A549 (cell line): Measurements from ENCODE around the gene POMC. TPM values are rescaled to one million over a fixed set of nuclear protein-coding genes. Genes with fewer than 3 reads are reported as not detected.

Experiments used
- ATAC-seq, 2 experiments: fragments of 200-7000 bp in 1 of 2; fragments of >200 bp in 1 of 2; cut with Nextera tagmentation in 1 of 2; cut with Tn5 transposase in 1 of 2; 3 replicates each; pipeline versions ENCODE4 v1.8.0 to v1.9.1; 2018 to 2020; ENCODE audit warnings: mild to moderate bottlenecking in 1 of 2, moderate library complexity in 1 of 2
- CTCF ChIA-PET: fragments of 300-600 bp; sonication (Branson Sonifier 250); formaldehyde crosslinking; extraction: SDS; loops from one replicate; lab custom pipeline; 2021; ENCODE audit warnings: antibody characterized with exemption, inconsistent platforms; lab: Yijun Ruan, JAX
- POLR2A ChIA-PET: fragments of 350-600 bp; formaldehyde crosslinking; extraction: SDS; loops from one replicate; lab custom pipeline; 2021; ENCODE audit warnings: antibody characterized with exemption, inconsistent platforms; lab: Yijun Ruan, JAX
- DNase-seq, 2 experiments: peaks; one replicate each; pipeline versions ENCODE4 v3.0.0 to v3.0.0-alpha.2; 2011 to 2016; ENCODE audit warnings: low read depth in 1 of 2, low spot score in 1 of 2
- FAIRE-seq: peaks from 2 replicates; lab custom pipeline; 2011; peaks lifted over from hg19 to GRCh38; lab: Jason Lieb, UNC
- H3K27ac ChIP-seq, 2 experiments: fragments of >200 bp; sonication (Bioruptor Twin); formaldehyde crosslinking; 3 replicates each; pipeline ENCODE4 v1.5.1; 2016 to 2017
- H3K4me1 ChIP-seq: fragments of >200 bp; sonication (Bioruptor Twin); formaldehyde crosslinking; 3 replicates; pipeline ENCODE4 v1.6.1; 2016
- H3K4me2 ChIP-seq: fragments of >200 bp; sonication (Bioruptor Twin); formaldehyde crosslinking; 3 replicates; pipeline ENCODE4 v1.6.1; 2016
- H3K4me3 ChIP-seq: fragments of >200 bp; sonication (Bioruptor Twin); formaldehyde crosslinking; 3 replicates; pipeline ENCODE4 v1.5.1; 2016
- H3K9me3 ChIP-seq: fragments of >200 bp; sonication (Bioruptor Twin); formaldehyde crosslinking; 3 replicates; pipeline ENCODE4 v1.6.1; 2016
- CBX8 ChIP-seq: fragments of 200-600 bp; sonication (generic); IDR thresholded peaks from 2 replicates; pipeline ENCODE4 v1.6.1; 2016
- CHD2 ChIP-seq: fragments of 150-350 bp; IDR thresholded peaks from 2 replicates; pipeline ENCODE4 v1.6.1; 2014; ENCODE audit warnings: low read length; ENCODE audit not compliant: partially characterized antibody
- CHD4 ChIP-seq: fragments of 200-600 bp; sonication (generic); IDR thresholded peaks from 2 replicates; pipeline ENCODE4 v1.6.1; 2016; ENCODE audit warnings: antibody characterized with exemption, mild to moderate bottlenecking, borderline replicate concordance
- CTCF ChIP-seq: fragments of >200 bp; sonication (Bioruptor Twin); formaldehyde crosslinking; IDR thresholded peaks from 3 replicates; pipeline ENCODE4 v1.5.1; 2016
- EHF ChIP-seq: fragments of 250-450 bp; sonication (Bioruptor Pico); IDR thresholded peaks from 2 replicates; pipeline ENCODE4 v1.5.0; 2020; ENCODE audit warnings: mild to moderate bottlenecking
- EP300 ChIP-seq, 2 experiments: fragments of >200 bp; sonication (Bioruptor Twin); formaldehyde crosslinking; IDR thresholded peaks; 2 replicates in 1 of 2; 3 replicates in 1 of 2; pipeline ENCODE4 v1.6.1; 2016 to 2017
- HDAC2 ChIP-seq: fragments of 200-600 bp; sonication (generic); IDR thresholded peaks from 2 replicates; pipeline ENCODE4 v1.6.1; 2016
- HOXB13 ChIP-seq: fragments of 250-450 bp; sonication (Bioruptor Pico); IDR thresholded peaks from 2 replicates; pipeline ENCODE4 v1.5.0; 2020; ENCODE audit warnings: low read depth, mild to moderate bottlenecking, moderate library complexity
- KDM1A ChIP-seq: fragments of 200-600 bp; sonication (generic); IDR thresholded peaks from 2 replicates; pipeline ENCODE4 v1.6.1; 2016; ENCODE audit warnings: low read depth, mild to moderate bottlenecking
- KDM5A ChIP-seq: fragments of 200-600 bp; sonication (generic); IDR thresholded peaks from 2 replicates; pipeline ENCODE4 v1.6.1; 2016; ENCODE audit warnings: antibody characterized with exemption, mild to moderate bottlenecking
- NPAS2 ChIP-seq: fragments of 250-450 bp; sonication (Bioruptor Pico); IDR thresholded peaks from 2 replicates; pipeline ENCODE4 v1.8.0; 2022; ENCODE audit warnings: mild to moderate bottlenecking, moderate library complexity, borderline replicate concordance
- PHF8 ChIP-seq: fragments of 200-600 bp; sonication (generic); IDR thresholded peaks from 2 replicates; pipeline ENCODE4 v1.6.1; 2016; ENCODE audit warnings: low read depth, mild to moderate bottlenecking, antibody characterized with exemption, moderate library complexity, borderline replicate concordance
- POLR2A ChIP-seq: IDR thresholded peaks from 2 replicates; pipeline ENCODE4 v1.6.1; 2012; ENCODE audit warnings: mild to moderate bottlenecking, low read length
- RFX5 ChIP-seq: fragments of 450-650 bp; IDR thresholded peaks from 2 replicates; pipeline ENCODE4 v1.7.1; 2014; ENCODE audit warnings: antibody characterized with exemption, mild to moderate bottlenecking, moderate library complexity
- RNF2 ChIP-seq: fragments of 200-600 bp; sonication (generic); IDR thresholded peaks from 2 replicates; pipeline ENCODE4 v1.6.1; 2016; ENCODE audit warnings: low read depth, mild to moderate bottlenecking, antibody characterized with exemption, moderate library complexity, borderline replicate concordance
- SMC3 ChIP-seq: fragments of >200 bp; sonication (Bioruptor Twin); formaldehyde crosslinking; IDR thresholded peaks from 3 replicates; pipeline ENCODE4 v1.6.1; 2018; ENCODE audit warnings: inconsistent platforms
- SREBF2 ChIP-seq: fragments of 450-650 bp; IDR thresholded peaks from 2 replicates; pipeline ENCODE4 v1.6.1; 2014; ENCODE audit warnings: mild to moderate bottlenecking, moderate library complexity
- TFCP2L1 ChIP-seq: fragments of 250-450 bp; sonication (Bioruptor Pico); IDR thresholded peaks from 2 replicates; pipeline ENCODE4 v1.5.0; 2021; ENCODE audit warnings: mild to moderate bottlenecking
- ZNF302 ChIP-seq: fragments of 250-450 bp; sonication (Bioruptor Pico); IDR thresholded peaks from 2 replicates; pipeline ENCODE4 v1.9.0; 2021; ENCODE audit warnings: inconsistent platforms, mild to moderate bottlenecking, moderate library complexity
- WGBS: methylation state at CpG from one replicate; pipeline ENCODE4 v1.1.6; 2017; ENCODE audit errors: missing lambda C conversion rate; 5-methylcytosine and 5-hydroxymethylcytosine counted together
- polyA plus RNA-seq, 4 experiments: library from polyadenylated mRNA; depleted of rRNA in 3 of 4; stranded (reverse); fragments of >200 nt; fragmentation: RNase III in 1 of 4; extraction: RNeasy Plus Mini Kit Qiagen cat#74134 plus additional on column Dnase treatment in 1 of 4; gene quantifications; 2 replicates in 3 of 4; 3 replicates in 1 of 4; pipeline ENCODE4 v1.2.3, GENCODE V29; 2011 to 2017
- TF ChIP-seq, protein P1 (sequence below): fragments of >200 bp; sonication (Bioruptor Twin); formaldehyde crosslinking; IDR thresholded peaks from 3 replicates; pipeline ENCODE4 v1.6.1; 2016
- TF ChIP-seq, protein P2 (sequence below): IDR thresholded peaks from 2 replicates; pipeline ENCODE4 v1.6.1; 2012

Gene POMC
- polyA plus RNA-seq, 2 of the 4 experiments (the other 2 are of a cell fraction), result not detected

DNA sequence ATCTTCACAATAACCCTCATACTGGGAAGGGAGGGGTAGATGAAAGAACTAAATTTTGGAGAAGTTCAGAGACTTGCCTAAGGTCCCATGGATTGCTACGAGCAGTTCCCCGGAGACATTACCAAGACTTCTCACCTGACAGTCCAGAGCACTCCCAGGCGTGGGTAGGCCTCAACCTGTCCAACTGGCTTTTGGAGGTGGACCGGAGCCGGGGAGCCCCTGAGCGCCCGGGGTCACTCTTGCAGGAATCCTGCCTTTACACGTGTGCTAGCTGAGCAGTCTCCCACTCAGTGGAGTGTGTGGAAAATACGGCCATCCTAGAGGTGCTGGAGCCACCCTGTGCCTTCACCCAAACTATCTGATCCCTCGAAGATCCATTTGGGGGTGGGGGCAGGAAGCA is 8.0 kb downstream of the POMC start:
- no peak overlapping the region for H3K27ac ChIP-seq
- no peaks in the 10 kb centered on the region for H3K4me1 ChIP-seq
- DNase-seq (no peak), ATAC-seq (peak in 1 of 2 experiments; percentile 6; a peak in 1 of 6 replicates), FAIRE-seq (no peak)
- ChIA-PET POLR2A (no interaction called here), CTCF (interaction anchor here (0.7 kb wide), 1 partner anchor 51 kb away, joined by 3 read pairs; no protein-coding TSS in a partner anchor)
- H3K4me3 ChIP-seq, result no peak overlapping the region
- no peak overlapping the region for H3K4me2 ChIP-seq
- 92% methylated on average over 10 of the region's 10 CpGs for WGBS
- no peak for TF ChIP-seq EHF (CRISPR knock-in tag)
- no peak for TF ChIP-seq CHD2
- TF ChIP-seq EP300 (IDR thresholded peaks at IDR 0.05), result no peak
- no peak for TF ChIP-seq HDAC2
- TF ChIP-seq NPAS2, result no peak
- TF ChIP-seq, protein P1, sequence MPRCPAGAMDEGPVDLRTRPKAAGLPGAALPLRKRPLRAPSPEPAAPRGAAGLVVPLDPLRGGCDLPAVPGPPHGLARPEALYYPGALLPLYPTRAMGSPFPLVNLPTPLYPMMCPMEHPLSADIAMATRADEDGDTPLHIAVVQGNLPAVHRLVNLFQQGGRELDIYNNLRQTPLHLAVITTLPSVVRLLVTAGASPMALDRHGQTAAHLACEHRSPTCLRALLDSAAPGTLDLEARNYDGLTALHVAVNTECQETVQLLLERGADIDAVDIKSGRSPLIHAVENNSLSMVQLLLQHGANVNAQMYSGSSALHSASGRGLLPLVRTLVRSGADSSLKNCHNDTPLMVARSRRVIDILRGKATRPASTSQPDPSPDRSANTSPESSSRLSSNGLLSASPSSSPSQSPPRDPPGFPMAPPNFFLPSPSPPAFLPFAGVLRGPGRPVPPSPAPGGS, result no peak
- TF ChIP-seq KDM1A, result no peak
- TF ChIP-seq CBX8, result no peak
- no peak for TF ChIP-seq PHF8
- TF ChIP-seq KDM5A, result no peak
- TF ChIP-seq RFX5, result no peak
- no peak for TF ChIP-seq SREBF2
- no peak for TF ChIP-seq POLR2A
- TF ChIP-seq HOXB13 (CRISPR knock-in tag), result no peak
- no peak for TF ChIP-seq CHD4
- TF ChIP-seq CTCF, result no peak
- TF ChIP-seq ZNF302 (CRISPR knock-in tag), result no peak
- no peak for TF ChIP-seq TFCP2L1 (CRISPR knock-in tag)
- TF ChIP-seq SMC3, result no peak
- no peaks in the 10 kb centered on the region for H3K9me3 ChIP-seq

- DNase-seq, result peak; percentile 44 to 58
- TF ChIP-seq, protein P2, sequence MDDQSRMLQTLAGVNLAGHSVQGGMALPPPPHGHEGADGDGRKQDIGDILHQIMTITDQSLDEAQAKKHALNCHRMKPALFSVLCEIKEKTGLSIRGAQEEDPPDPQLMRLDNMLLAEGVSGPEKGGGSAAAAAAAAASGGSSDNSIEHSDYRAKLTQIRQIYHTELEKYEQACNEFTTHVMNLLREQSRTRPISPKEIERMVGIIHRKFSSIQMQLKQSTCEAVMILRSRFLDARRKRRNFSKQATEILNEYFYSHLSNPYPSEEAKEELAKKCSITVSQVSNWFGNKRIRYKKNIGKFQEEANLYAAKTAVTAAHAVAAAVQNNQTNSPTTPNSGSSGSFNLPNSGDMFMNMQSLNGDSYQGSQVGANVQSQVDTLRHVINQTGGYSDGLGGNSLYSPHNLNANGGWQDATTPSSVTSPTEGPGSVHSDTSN, result no peak
- TF ChIP-seq RFX5 (no peak), RNF2 (no peak)
- ATAC-seq, result peak; percentile 61 to 92
- Histone ChIP-seq H3K4me1 (no peaks in the 10 kb centered on the region), H3K4me3 (no peak overlapping the region), H3K4me2 (no peak overlapping the region), H3K27ac (no peak overlapping the region), H3K9me3 (no peaks in the 10 kb centered on the region)
- POLR2A ChIA-PET, result no interaction called here
- WGBS, result 62% methylated on average over 8 of the region's 8 CpGs
- FAIRE-seq, result no peak
- CTCF ChIA-PET, result interaction anchor here (0.7 kb wide), 1 partner anchor 51 kb away, joined by 3 read pairs; no protein-coding TSS in a partner anchor
Observed at GRCh38 chr2:25159949-25160348, 8.4 kb downstream of the POMC start.
